HEK293 (cell line): ENCODE measurements around the gene NBPF11.
"Not testable (repeated sequence)": the region's sequence is repeated elsewhere in the genome, so short reads cannot be mapped to it uniquely, and the experiment has no call there.

ENCODE experiments used
- KLF1 ChIP-seq: fragments of 450-650 bp; formaldehyde crosslinking; IDR thresholded peaks from 2 replicates; pipeline ENCODE4 v1.5.1; 2016; ENCODE audit warnings: missing biosample characterization, missing genetic modification characterization
- KLF16 ChIP-seq: fragments of 450-650 bp; formaldehyde crosslinking; IDR thresholded peaks from 2 replicates; pipeline ENCODE4 v1.5.1; 2017; ENCODE audit warnings: missing biosample characterization, missing genetic modification characterization
- SP2 ChIP-seq: fragments of 450-650 bp; formaldehyde crosslinking; IDR thresholded peaks from 2 replicates; pipeline ENCODE4 v1.5.1; 2016; ENCODE audit warnings: missing biosample characterization, missing genetic modification characterization
- YY1 ChIP-seq: fragments of 450-650 bp; formaldehyde crosslinking; IDR thresholded peaks from 2 replicates; pipeline ENCODE4 v1.5.1; 2018; ENCODE audit warnings: missing biosample characterization, missing genetic modification characterization
- ZNF2 ChIP-seq: fragments of 450-650 bp; formaldehyde crosslinking; IDR thresholded peaks from 2 replicates; pipeline ENCODE4 v1.5.1; 2016; ENCODE audit warnings: missing biosample characterization, missing genetic modification characterization
- ZNF549 ChIP-seq: fragments of 450-650 bp; IDR thresholded peaks from 2 replicates; pipeline ENCODE4 v1.5.1; 2018; ENCODE audit warnings: missing biosample characterization, missing genetic modification characterization, mild to moderate bottlenecking, inconsistent platforms, moderate library complexity
- ZNF776 ChIP-seq: fragments of 450-650 bp; formaldehyde crosslinking; IDR thresholded peaks from 2 replicates; pipeline ENCODE4 v1.5.0; 2017; ENCODE audit warnings: missing biosample characterization, missing genetic modification characterization, borderline replicate concordance
- TF ChIP-seq, protein P1 (sequence below): fragments of 450-650 bp; formaldehyde crosslinking; IDR thresholded peaks from 2 replicates; pipeline ENCODE4 v1.5.1; 2016; ENCODE audit warnings: missing biosample characterization, missing genetic modification characterization
- TF ChIP-seq, protein P2 (sequence below): fragments of 450-650 bp; formaldehyde crosslinking; IDR thresholded peaks from 2 replicates; pipeline ENCODE4 v1.5.1; 2016; ENCODE audit warnings: missing biosample characterization, missing genetic modification characterization

DNA sequence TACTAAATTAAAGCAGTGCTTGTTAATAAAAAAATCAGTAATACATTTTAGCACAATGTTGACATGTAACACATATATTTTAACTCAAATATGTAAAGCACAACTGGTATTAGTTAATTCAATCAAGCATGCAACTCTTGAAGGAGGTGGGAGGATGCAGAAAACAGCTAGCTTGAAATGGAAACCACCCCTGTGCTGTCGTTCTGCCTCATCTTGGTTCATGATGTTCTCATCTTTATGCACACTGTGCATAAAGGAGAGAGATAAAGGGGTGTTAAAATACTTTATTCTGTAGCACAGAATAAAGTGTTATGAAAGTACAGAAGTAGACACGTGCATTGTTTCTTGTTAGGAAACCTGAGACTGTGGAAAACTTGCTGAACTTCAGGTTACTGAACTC is 23.3 kb upstream of the NBPF11 start:
- TF ChIP-seq, protein P1, sequence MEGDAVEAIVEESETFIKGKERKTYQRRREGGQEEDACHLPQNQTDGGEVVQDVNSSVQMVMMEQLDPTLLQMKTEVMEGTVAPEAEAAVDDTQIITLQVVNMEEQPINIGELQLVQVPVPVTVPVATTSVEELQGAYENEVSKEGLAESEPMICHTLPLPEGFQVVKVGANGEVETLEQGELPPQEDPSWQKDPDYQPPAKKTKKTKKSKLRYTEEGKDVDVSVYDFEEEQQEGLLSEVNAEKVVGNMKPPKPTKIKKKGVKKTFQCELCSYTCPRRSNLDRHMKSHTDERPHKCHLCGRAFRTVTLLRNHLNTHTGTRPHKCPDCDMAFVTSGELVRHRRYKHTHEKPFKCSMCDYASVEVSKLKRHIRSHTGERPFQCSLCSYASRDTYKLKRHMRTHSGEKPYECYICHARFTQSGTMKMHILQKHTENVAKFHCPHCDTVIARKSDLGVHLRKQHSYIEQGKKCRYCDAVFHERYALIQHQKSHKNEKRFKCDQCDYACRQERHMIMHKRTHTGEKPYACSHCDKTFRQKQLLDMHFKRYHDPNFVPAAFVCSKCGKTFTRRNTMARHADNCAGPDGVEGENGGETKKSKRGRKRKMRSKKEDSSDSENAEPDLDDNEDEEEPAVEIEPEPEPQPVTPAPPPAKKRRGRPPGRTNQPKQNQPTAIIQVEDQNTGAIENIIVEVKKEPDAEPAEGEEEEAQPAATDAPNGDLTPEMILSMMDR (tag by site-specific recombination) = not testable (repeated sequence)
- not testable (repeated sequence) for TF ChIP-seq ZNF549; KLF1; YY1; ZNF776 (tag by site-specific recombination); SP2; KLF16 (tag by site-specific recombination); ZNF2 (tag by site-specific recombination)
- TF ChIP-seq, protein P2, sequence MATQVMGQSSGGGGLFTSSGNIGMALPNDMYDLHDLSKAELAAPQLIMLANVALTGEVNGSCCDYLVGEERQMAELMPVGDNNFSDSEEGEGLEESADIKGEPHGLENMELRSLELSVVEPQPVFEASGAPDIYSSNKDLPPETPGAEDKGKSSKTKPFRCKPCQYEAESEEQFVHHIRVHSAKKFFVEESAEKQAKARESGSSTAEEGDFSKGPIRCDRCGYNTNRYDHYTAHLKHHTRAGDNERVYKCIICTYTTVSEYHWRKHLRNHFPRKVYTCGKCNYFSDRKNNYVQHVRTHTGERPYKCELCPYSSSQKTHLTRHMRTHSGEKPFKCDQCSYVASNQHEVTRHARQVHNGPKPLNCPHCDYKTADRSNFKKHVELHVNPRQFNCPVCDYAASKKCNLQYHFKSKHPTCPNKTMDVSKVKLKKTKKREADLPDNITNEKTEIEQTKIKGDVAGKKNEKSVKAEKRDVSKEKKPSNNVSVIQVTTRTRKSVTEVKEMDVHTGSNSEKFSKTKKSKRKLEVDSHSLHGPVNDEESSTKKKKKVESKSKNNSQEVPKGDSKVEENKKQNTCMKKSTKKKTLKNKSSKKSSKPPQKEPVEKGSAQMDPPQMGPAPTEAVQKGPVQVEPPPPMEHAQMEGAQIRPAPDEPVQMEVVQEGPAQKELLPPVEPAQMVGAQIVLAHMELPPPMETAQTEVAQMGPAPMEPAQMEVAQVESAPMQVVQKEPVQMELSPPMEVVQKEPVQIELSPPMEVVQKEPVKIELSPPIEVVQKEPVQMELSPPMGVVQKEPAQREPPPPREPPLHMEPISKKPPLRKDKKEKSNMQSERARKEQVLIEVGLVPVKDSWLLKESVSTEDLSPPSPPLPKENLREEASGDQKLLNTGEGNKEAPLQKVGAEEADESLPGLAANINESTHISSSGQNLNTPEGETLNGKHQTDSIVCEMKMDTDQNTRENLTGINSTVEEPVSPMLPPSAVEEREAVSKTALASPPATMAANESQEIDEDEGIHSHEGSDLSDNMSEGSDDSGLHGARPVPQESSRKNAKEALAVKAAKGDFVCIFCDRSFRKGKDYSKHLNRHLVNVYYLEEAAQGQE = not testable (repeated sequence)
